ENCODE measurements around the gene LMX1B.

Gene LMX1B

DNA sequence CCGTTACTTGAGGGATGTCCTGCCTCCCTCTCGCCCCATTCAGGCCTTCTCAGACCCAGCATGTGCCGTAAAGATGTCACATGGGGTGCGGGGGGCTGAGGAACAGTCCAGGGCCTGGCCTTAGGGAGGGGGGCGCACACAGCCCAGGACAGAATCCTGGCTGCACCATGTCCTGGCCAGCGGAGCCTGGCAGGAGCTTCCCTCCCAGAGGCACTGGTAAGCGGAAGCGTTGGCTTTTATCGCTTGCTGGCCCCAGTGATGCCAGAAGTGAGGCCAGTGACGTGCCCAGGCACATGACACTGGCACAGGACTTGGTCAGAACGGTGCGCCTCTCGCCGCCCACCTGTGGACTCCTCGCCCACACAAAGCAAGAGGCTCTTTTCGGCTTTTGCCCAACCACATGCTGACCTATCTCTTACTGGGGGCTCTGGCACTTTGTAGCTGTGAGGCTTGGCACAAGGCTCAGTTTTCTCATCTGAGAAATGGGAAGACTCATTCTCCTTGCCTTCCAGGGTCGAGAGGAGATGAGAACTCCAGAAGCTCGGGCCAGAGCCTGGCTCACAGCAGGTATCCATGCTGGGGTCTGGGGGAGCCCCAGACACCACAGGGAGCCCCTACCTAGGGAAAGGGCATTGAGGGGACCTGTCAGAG is 59.0 kb downstream of the LMX1B start:
- H3K36me3 ChIP-seq (ENCODE audit: control insufficient read depth, insufficient read depth, low read length): no peaks in the 10 kb centered on the region

DNA sequence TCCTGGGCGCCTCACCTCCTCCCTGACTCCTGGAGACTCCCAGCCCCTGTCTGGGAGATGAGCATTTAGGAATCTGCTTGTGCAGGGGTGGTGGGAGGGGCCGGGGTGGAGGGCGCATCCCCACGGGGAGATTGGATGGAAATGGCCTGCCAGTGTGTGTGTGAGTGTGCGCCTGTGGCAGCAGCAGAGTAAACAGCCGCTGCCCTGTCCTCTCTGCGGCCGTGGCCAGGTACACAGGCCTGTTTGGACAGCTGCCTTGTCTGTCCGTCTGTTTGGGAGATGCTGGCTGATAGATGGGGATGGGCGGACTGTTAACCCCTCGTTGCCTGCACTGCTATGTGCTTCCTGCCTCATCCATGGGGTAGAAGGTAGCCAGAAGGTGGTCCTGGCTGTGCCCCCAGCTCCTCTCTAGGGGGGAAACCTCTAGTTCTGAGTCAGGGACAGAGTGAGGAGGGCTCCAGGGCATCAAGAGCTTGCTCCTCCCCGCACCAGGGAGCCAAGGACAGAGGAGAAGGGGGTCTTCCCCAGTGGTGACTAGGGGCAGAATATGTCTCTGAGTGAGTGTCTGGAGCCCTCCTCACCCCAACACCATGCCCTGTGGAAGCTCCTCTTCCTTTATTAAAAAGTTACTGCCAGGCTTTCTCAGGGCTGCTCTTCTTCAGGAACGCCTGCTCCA is 60.1 kb downstream of the LMX1B start:
- Histone ChIP-seq H3K4me1 (ENCODE audit: control insufficient read depth, insufficient read depth, low read length, poor library complexity, severe bottlenecking) (peaks cover 17% of the 10 kb centered on the region), H3K4me3 (ENCODE audit: extremely low read depth, insufficient read depth, low read length, poor library complexity, severe bottlenecking) (no peak overlapping the region), H3K27ac (ENCODE audit: low read depth, low read length, severe bottlenecking) (no peak overlapping the region), H3K36me3 (ENCODE audit: control insufficient read depth, insufficient read depth, low read length) (no peaks in the 10 kb centered on the region), H3K9me3 (ENCODE audit: control insufficient read depth, low read length) (no peaks in the 10 kb centered on the region)
- 9 to 60% methylated on average over 1 to 10 of the region's 13 CpGs for WGBS, 2 experiments (ENCODE audit: insufficient coverage in 2 of 2)

More for the DNA sequence above, 59.0 kb downstream of the LMX1B start:
- 62 to 71% methylated on average over 13 to 14 of the region's 18 CpGs for WGBS, 2 experiments (ENCODE audit: insufficient coverage in 2 of 2)
- Histone ChIP-seq H3K4me1 (ENCODE audit: control insufficient read depth, insufficient read depth, low read length, poor library complexity, severe bottlenecking) (peaks cover 20% of the 10 kb centered on the region), H3K27ac (ENCODE audit: low read depth, low read length, severe bottlenecking) (no peak overlapping the region), H3K4me3 (ENCODE audit: extremely low read depth, insufficient read depth, low read length, poor library complexity, severe bottlenecking) (no peak overlapping the region), H3K9me3 (ENCODE audit: control insufficient read depth, low read length) (no peaks in the 10 kb centered on the region)

DNA sequence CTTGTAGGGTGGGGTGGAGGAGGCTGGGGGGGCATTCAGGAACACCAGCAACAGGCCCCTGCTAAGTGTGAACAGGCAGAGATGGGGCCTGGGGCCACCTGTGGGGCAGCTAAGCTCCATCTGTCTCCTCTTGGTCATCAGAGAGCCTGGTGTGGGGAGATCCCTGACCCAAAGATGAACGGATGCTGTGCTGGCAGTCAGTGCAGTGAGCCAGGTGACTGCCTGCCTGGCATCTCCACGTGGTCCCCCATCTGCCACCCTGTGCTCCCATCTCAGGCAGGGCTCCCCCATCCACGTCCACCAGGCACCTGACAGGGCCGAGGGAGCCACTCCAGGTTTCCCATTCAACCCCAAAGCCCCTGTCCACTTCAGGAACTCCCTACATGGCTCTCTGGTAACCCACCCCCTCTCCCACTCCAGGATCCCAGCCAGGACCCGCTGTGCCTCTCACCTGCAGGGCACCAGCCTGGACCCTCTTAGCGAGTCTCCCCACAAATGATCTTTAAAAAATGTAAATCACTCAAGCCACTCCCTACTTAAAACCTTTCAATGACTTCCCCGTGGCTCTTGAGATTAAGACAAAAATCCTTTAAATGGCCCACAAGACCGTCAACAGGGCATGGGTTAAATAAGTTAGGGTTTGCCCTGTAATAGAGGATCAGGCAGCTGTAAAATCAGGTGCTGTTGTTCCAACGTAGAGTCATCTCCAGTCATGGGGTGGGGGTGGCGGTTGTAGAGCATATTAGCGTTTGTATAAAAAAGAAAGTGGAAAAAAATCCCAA is 60.8 kb downstream of the LMX1B start:
- Histone ChIP-seq H3K36me3 (ENCODE audit: control insufficient read depth, insufficient read depth, low read length) (no peaks in the 10 kb centered on the region), H3K27ac (ENCODE audit: low read depth, low read length, severe bottlenecking) (no peak overlapping the region), H3K4me1 (ENCODE audit: control insufficient read depth, insufficient read depth, low read length, poor library complexity, severe bottlenecking) (peaks cover 15% of the 10 kb centered on the region), H3K4me3 (ENCODE audit: extremely low read depth, insufficient read depth, low read length, poor library complexity, severe bottlenecking) (no peak overlapping the region), H3K9me3 (ENCODE audit: control insufficient read depth, low read length) (no peaks in the 10 kb centered on the region)
- 15% methylated on average over 6 to 7 of the region's 11 CpGs for WGBS, 2 experiments (ENCODE audit: insufficient coverage in 2 of 2)

DNA sequence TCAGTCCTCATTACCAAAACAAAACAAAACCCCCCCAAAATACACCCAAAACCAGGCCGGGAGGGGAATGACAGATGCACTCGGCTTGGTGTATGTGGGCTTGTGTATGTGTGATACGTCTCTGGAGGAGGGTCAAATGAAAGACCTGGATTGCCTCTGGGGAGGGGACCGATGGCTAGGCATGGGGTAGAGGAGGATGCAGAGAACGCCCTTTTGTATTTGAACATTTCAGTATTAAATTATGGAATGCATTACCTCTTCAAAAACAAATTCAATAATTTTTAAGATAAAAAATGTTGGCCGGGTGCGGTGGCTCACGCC is 61.4 kb downstream of the LMX1B start:
- H3K4me3 ChIP-seq (ENCODE audit: extremely low read depth, insufficient read depth, low read length, poor library complexity, severe bottlenecking): no peak overlapping the region
- no peaks in the 10 kb centered on the region for H3K36me3 ChIP-seq (ENCODE audit: control insufficient read depth, insufficient read depth, low read length)
- WGBS, 2 experiments (ENCODE audit: insufficient coverage in 2 of 2): no CpG with 5 or more reads among the region's 8 CpGs
- H3K9me3 ChIP-seq (ENCODE audit: control insufficient read depth, low read length): no peaks in the 10 kb centered on the region
- no peak overlapping the region for H3K27ac ChIP-seq (ENCODE audit: low read depth, low read length, severe bottlenecking)
- H3K4me1 ChIP-seq (ENCODE audit: control insufficient read depth, insufficient read depth, low read length, poor library complexity, severe bottlenecking): peaks cover 15% of the 10 kb centered on the region

DNA sequence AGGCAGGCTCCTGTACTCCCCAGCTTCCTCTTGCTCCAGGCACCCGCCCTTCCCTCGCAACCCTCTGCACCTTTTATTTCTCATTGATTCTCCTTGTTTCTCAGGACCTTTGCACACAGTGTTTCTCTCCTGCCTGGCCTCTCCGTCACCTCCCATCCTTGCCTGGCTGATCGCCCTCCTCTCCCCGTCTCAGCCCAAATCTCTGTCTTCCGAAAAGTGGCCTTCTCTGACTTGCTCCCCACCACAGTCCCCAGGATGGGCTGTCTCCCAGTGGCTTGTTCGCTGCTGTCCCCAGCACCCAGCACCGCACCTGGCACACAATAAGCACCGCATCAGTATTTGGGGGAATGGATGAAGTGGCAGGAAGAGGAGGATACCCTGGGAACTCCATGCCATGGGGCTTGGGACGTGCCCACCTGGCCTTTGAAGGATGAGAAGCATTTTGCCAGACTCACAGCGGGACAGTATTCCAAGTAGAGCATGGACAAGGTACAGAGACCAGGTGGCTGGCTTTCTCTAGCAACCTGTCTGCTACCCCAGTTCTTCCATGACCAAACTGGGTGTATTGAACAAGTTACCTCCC is 62.5 kb downstream of the LMX1B start:
- WGBS, 2 experiments (ENCODE audit: insufficient coverage in 2 of 2): 3 to 5% methylated on average over 7 of the region's 11 CpGs
- Histone ChIP-seq H3K9me3 (ENCODE audit: control insufficient read depth, low read length) (no peaks in the 10 kb centered on the region), H3K4me1 (ENCODE audit: control insufficient read depth, insufficient read depth, low read length, poor library complexity, severe bottlenecking) (peaks cover 15% of the 10 kb centered on the region), H3K4me3 (ENCODE audit: extremely low read depth, insufficient read depth, low read length, poor library complexity, severe bottlenecking) (no peak overlapping the region), H3K36me3 (ENCODE audit: control insufficient read depth, insufficient read depth, low read length) (no peaks in the 10 kb centered on the region), H3K27ac (ENCODE audit: low read depth, low read length, severe bottlenecking) (no peak overlapping the region)

DNA sequence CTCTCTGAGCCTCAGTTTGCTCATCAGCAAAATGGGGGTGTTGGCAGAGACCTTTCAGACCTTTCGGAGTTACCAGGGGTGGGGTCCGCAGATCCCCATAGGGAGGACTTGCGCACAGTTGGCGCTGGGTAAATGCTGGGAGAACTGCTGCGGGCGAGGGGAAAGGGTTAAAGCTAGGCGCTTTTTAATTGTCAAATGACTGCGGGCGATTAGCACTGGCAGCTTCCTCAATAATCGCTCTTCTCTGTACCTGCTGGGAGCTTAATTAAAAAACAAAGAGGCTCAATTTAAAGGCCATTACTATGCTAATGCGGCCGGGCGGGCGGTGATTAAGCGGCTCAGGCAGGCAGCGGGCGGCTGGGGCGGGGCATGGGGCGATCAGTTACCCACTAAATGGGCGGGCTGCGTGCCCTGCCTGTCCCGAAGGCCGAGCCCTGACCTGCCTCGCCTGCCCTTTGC is 63.0 kb downstream of the LMX1B start:
- no peaks in the 10 kb centered on the region for H3K36me3 ChIP-seq (ENCODE audit: control insufficient read depth, insufficient read depth, low read length)
- H3K27ac ChIP-seq (ENCODE audit: low read depth, low read length, severe bottlenecking): no peak overlapping the region
- H3K9me3 ChIP-seq (ENCODE audit: control insufficient read depth, low read length): no peaks in the 10 kb centered on the region
- WGBS, 2 experiments (ENCODE audit: insufficient coverage in 2 of 2): 1% methylated on average over 24 of the region's 24 CpGs
- peaks cover 15% of the 10 kb centered on the region for H3K4me1 ChIP-seq (ENCODE audit: control insufficient read depth, insufficient read depth, low read length, poor library complexity, severe bottlenecking)
- no peak overlapping the region for H3K4me3 ChIP-seq (ENCODE audit: extremely low read depth, insufficient read depth, low read length, poor library complexity, severe bottlenecking)

DNA sequence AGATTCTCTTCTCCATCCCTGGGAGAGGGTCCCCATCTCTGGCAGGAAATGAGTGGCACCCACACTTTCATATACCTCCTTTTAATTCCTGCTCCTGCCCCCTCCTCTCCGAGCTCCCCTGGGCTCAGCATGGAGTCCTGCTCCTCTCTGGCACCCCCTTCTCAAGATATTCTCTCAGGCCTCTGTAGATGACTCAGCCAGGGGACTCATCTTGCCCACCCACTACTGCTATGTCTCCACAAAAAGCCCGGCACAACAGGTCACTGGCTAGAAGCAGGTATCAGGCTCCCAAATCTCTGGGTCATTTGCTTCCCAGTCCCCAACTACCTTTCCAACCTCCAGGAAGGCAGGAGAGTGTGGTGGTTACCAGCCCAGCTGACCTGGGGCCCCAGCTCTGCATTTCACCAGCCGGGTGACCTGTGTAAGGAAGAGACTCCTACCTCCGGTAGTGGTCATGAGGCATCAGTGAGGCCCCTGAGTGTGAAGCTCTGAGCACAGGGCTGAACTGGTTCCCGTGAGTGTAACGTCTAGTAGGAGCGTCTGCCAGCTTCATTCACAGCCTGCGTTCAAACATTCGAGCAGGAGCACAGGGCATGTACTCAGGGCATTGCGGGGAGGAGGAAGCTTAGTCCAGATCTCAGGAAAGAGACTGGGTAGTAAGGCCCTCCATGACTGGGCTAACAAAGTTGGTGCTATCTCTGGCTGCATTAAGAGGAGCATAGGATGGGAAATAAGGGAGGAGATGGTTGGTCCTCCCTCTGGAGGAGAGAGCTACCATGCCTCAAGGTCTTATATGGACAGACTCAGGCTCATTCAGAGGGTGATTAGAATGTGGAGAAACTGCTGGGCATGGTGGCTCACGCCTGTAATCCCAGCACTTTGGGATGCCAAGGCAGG is 63.7 kb downstream of the LMX1B start:
- Histone ChIP-seq H3K36me3 (ENCODE audit: control insufficient read depth, insufficient read depth, low read length) (no peaks in the 10 kb centered on the region), H3K4me1 (ENCODE audit: control insufficient read depth, insufficient read depth, low read length, poor library complexity, severe bottlenecking) (peaks cover 15% of the 10 kb centered on the region), H3K9me3 (ENCODE audit: control insufficient read depth, low read length) (no peaks in the 10 kb centered on the region), H3K4me3 (ENCODE audit: extremely low read depth, insufficient read depth, low read length, poor library complexity, severe bottlenecking) (no peak overlapping the region), H3K27ac (ENCODE audit: low read depth, low read length, severe bottlenecking) (no peak overlapping the region)
- 9 to 11% methylated on average over 8 to 10 of the region's 11 CpGs for WGBS, 2 experiments (ENCODE audit: insufficient coverage in 2 of 2)

DNA sequence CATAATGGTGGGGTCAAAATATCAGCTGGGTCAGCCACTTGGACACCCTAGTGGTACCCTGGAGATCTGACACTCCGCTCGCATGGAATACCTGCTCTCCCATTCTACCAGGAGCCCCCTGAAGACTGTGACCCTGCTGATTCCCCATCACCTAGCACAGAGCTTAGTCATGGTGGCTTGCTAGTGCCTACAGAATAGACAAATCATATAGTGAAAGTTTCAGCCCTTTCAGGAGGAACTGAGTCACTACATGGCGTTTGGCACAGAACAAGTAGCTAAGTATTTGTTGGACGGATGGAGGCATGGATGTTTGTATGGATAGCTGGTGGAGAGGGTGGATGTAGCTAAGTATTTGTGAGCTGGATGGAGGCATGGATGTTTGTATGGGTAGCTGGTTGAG is 65.3 kb downstream of the LMX1B start:
- peaks cover 13% of the 10 kb centered on the region for H3K4me1 ChIP-seq (ENCODE audit: control insufficient read depth, insufficient read depth, low read length, poor library complexity, severe bottlenecking)
- 80 to 90% methylated on average over 4 of the region's 4 CpGs for WGBS, 2 experiments (ENCODE audit: insufficient coverage in 2 of 2)
- no peaks in the 10 kb centered on the region for H3K9me3 ChIP-seq (ENCODE audit: control insufficient read depth, low read length)
- no peaks in the 10 kb centered on the region for H3K36me3 ChIP-seq (ENCODE audit: control insufficient read depth, insufficient read depth, low read length)
- no peak overlapping the region for H3K27ac ChIP-seq (ENCODE audit: low read depth, low read length, severe bottlenecking)
- H3K4me3 ChIP-seq (ENCODE audit: extremely low read depth, insufficient read depth, low read length, poor library complexity, severe bottlenecking): no peak overlapping the region

DNA sequence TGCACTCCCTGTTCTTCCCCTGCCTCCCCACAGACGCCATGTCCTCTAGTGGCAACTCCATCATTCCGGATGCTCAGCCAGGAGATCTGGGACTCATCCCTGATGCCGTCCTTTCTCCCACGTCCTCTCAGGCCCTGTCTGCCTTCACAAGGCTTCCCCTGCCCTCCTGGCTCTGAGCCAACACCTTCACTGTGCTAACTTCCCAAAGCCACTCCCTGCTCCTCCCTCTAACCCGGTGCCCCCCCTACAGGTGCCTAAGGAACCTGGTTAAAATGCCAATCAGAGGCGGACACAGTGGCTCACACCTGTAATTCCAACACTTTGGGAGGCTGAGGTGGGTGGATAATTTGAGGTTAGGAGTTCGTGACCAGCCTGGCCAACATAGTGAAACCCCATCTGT is 67.6 kb downstream of the LMX1B start:
- WGBS, 2 experiments (ENCODE audit: insufficient coverage in 2 of 2): 35 to 66% methylated on average over 5 of the region's 7 CpGs
- no peaks in the 10 kb centered on the region for H3K36me3 ChIP-seq (ENCODE audit: control insufficient read depth, insufficient read depth, low read length)
- no peak overlapping the region for H3K27ac ChIP-seq (ENCODE audit: low read depth, low read length, severe bottlenecking)
- no peaks in the 10 kb centered on the region for H3K9me3 ChIP-seq (ENCODE audit: control insufficient read depth, low read length)
- peaks cover 12% of the 10 kb centered on the region for H3K4me1 ChIP-seq (ENCODE audit: control insufficient read depth, insufficient read depth, low read length, poor library complexity, severe bottlenecking)
- H3K4me3 ChIP-seq (ENCODE audit: extremely low read depth, insufficient read depth, low read length, poor library complexity, severe bottlenecking): no peak overlapping the region

Data from mesodermal cell (in vitro differentiated cells).